Activated naive CD8-positive, alpha-beta T cell treated with anti-CD3 and anti-CD28 coated beads, Interleukin-2, amount 50 U/mL, for 16 hours (primary cell): Measurements from ENCODE around the gene GPR61.

Experiments used
- DNase-seq: peaks from one replicate; pipeline ENCODE4 v3.0.0-alpha.2; 2020; ENCODE audit warnings: low read depth, low spot score

The GPR61 gene

DNA sequence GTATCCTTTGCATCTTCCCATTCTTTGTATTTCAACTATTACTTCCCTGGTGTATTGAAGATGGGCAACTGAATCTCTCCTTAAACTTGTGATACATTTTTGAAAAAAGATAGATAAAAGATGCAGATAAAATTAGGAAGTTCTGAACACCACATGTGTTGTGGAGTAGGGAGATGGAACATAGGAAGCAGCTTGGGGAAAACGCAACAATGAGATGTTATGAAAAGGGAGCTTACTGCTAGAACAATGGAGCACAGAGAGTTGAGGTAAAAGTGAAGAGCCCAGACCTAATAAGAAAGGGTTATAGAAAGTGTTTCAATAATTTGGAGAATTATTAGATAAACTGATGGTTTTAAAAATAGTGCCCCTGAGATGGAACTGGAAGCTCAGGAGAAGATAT, 29.7 kb downstream of the GPR61 start:
- no peak for DNase-seq

DNA sequence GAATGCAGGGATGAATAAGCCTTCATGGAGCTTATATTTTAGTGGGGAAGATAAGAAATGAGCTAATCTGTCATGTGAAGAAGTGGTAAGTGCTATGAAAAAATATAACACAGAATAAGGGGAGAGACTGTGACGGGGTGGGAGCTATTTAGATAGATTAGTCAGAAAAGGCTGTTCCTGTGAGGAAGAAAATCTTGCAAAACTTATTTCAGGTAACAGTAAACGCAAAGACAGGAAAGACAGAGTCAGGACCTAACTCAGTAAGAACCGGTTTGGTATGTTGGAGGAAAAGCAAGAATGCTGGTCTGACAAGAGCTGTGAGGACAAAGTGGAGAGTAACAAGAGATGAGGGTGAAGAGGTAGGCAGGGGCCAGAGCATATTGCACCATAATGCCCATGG, 30.7 kb downstream of the GPR61 start:
- DNase-seq, result no peak

DNA sequence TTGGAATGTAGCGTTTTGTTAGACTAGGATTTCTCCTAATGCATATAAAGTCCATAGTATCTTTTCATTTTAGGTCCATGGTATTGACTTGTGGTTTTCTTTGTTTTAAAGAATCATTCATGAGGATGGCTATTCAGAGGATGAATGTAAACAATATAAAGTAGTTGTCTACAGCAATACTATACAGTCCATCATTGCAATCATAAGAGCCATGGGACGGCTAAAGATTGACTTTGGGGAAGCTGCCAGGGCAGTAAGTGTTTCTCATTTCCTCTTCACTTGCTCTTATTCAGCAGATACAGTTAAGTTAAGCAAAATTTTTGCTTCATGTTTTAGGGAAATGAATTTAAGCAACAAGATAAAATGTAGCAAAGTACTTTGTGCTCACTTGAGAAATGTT, 34.1 kb downstream of the GPR61 start:
- DNase-seq, result no peak

DNA sequence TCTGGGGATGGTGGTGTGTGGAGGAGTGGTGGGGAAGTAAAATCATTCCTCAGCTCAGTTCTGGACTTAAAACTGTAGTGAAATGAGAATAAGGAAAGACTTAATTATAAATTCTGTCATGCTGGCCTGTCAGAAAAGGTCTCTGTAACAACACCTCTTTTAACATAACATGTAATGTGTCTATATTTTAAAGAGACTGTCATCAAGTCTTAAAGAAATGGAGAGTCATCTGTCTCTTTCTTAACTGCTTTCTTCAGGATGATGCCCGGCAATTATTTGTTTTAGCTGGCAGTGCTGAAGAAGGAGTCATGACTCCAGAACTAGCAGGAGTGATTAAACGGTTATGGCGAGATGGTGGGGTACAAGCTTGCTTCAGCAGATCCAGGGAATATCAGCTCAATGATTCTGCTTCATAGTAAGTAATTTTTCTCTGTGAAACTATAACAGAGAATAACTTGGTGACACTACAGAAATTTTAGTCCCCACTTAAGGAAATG, 39.3 kb downstream of the GPR61 start:
- no peak for DNase-seq

DNA sequence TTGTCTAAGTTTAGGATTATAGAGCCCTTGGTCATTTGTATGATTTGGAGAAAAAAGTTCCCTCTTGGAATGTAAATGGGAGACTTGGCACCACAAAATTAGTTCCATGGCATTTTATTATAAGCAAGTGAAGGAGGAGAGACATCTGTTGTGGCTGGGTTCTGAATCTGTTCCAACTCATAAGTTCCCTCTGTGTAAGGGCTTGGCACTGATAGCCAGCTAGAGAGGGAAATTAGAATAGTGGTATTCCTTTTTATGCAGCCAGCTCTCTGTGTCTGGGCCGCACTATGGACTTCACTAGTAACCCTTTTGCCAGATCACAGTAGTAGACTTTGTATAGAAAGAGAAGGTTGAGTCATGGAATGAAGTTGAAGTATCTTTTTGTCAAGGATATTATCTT, 39.8 kb downstream of the GPR61 start:
- no peak for DNase-seq

DNA sequence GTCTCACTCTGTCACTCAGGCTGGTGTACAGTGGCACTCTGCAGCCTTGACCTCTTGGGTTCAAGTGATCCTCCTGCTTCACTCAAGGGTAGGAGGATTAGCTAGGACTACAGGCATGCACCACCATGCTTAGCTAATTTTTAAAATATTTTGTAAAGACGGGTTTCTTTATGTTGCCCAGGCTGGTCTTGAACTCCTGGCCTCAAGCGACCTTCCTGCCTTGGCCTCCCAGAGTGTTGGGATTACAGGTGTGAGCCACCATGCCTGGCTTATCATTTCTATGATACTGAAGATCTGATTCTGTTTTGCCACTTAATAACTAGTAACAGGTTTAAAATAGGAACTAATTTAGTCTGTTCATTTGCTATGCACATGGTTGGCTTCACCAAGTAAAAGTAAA, 42.3 kb downstream of the GPR61 start:
- DNase-seq, result no peak

DNA sequence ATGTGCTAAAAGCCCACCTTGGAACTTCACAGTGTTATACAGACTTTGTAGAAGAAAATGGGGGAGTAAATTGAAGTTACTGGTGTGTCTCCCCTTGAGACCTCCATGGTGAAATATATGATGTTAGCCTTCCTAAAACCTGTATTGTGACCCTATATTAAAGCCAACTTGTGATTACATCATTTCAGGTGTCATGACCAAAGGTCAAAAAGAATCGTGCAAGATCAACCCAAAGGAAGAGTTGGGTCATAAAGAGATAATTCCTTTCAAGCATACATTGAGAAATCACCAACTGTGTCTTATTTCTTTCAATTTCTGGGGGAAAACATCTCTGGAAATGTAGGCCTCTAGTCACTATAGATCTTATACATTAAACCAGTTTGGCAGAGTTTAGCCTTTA, 45.1 kb downstream of the GPR61 start:
- no peak for DNase-seq

DNA sequence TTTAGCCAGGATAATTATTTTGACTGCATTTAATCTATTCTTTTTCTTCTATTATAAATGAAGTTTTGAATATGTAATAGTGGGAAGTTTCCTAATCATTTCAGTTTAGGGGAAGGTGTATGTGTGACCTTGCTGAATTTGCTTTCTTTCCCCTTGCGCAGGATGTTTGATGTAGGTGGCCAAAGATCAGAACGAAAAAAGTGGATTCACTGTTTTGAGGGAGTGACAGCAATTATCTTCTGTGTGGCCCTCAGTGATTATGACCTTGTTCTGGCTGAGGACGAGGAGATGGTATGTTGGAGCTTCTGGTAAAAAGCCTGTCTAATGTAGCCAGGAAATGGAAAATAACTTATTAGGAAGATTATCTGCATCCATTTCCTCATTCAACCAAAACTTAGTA, 46.4 kb downstream of the GPR61 start:
- no peak for DNase-seq

DNA sequence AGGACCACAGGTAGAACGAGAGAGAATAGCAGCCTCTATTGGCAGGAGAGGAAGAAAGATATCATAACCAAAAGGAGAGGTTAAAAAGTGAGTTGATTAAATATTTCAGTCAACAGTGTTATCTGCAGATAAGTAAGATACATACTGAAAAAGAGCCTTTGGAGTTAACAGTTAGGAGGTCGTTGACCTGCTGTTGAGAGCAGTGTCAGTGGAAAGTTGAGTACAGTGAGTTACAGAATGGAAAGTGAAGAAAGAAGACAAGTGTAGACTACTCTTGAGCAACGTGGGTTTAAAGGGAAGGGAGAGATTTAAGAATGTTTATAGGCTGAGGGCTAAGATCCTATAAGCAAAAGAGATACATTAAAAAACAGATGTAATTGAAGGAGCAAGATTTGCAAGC, 49.5 kb downstream of the GPR61 start:
- no peak for DNase-seq

DNA sequence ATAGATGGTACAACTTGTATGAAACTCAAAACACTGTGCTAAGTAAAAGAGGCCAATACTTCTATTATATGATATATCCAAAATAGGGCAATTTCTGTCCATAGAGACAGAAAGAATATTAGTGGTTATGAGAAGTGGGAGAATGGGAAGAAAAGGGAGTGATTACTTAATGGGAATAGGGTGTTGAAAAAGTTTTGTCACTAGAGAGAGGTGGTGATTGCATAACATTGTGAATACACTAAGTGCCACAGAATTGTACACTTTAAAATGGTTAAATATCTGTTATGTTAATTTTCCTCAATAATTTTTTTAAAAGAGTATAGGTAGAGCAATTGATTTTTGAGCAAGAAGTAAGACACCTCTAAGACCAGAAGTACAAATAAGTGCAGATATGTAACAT, 50.0 kb downstream of the GPR61 start:
- DNase-seq, result no peak

DNA sequence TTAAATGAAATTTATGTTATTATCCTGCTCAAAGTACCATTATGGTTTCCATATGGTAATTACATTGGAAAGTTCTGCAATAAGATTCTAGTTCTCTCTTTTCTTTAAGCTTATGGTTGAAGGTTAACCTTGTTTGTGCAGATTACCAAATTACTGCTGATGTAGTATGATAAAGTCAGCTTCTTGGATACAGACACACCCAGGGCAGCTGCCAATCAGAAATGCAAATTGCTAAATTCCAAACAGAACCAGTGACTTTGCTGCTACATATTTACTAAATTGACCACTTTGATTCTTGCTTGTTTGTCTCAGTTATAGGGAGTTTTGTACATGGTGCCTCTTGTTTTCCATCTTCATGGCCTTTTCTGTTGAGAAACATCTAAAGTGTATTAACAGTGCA, 53.2 kb downstream of the GPR61 start:
- DNase-seq, result no peak

DNA sequence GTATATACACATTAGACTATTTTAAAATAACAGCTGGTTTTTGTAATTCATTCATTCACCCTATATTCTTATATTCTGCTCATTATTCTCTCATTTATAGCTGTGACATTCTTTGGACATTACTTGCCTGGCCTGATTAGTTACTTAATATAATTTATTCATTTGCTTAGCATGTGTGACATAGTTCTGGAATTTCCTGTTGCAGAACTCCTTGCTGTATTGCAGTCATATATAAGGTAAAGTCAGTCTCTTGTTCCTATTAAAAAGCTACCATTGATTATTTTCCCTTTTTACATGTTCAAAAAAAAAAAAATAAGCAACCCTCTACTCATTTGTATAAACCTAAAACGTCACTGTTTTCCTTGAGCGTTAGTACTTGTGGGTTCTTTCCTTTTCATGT, 55.9 kb downstream of the GPR61 start:
- DNase-seq, result no peak
